Measurements from ENCODE around the gene FHL3. TPM values are rescaled to one million over a fixed set of nuclear protein-coding genes. Genes with fewer than 3 reads are reported as not detected.

The FHL3 gene
- total and polyA plus RNA-seq, 8 donors: 14.8 to 34.4 (median 17.8) TPM

GRCh38 chr1:38028671-38029070 lies 23.4 kb upstream of the FHL3 start:
- H3K4me3 ChIP-seq: no peak overlapping the region
- intact Hi-C loops (cut with DNase I): no loop called here
- peak in 1 of 4 donors; percentile 21 for DNase-seq
- H3K4me1 ChIP-seq: peaks cover 15 to 35% of the 10 kb centered on the region in 2 donors
- no peaks in the 10 kb centered on the region for H3K9me3 ChIP-seq
- H3K27me3 ChIP-seq: peaks cover 0 to 21% of the 10 kb centered on the region in 2 donors
- TF ChIP-seq CTCF (IDR thresholded peaks at IDR 0.05): no peak
- H3K27ac ChIP-seq: no peak overlapping the region
- no peak for ATAC-seq
- H3K36me3 ChIP-seq: peaks cover 0 to 22% of the 10 kb centered on the region in 2 donors

GRCh38 chr1:38028105-38028591 lies 22.8 kb upstream of the FHL3 start:
- TF ChIP-seq CTCF (IDR thresholded peaks at IDR 0.05): no peak
- Histone ChIP-seq H3K9me3 (no peaks in the 10 kb centered on the region), H3K4me3 (no peak overlapping the region), H3K27ac (no peak overlapping the region), H3K27me3 (peaks cover 0 to 21% of the 10 kb centered on the region in 2 donors), H3K4me1 (peaks cover 15 to 35% of the 10 kb centered on the region in 2 donors), H3K36me3 (peaks cover 0 to 27% of the 10 kb centered on the region in 2 donors)
- DNase-seq: peak in 1 of 4 donors; percentile 10
- intact Hi-C loops (cut with DNase I): no loop called here
- no peak for ATAC-seq

GRCh38 chr1:38027201-38028104 lies 22.1 kb upstream of the FHL3 start:
- no peak overlapping the region for H3K4me3 ChIP-seq
- peaks cover 0 to 34% of the 10 kb centered on the region in 2 donors for H3K36me3 ChIP-seq
- TF ChIP-seq CTCF (IDR thresholded peaks at IDR 0.05): no peak
- DNase-seq: peak in 1 of 4 donors; percentile 35
- no peak overlapping the region for H3K27ac ChIP-seq
- ATAC-seq: peak; percentile 67
- intact Hi-C loops (cut with DNase I): no loop called here
- no peaks in the 10 kb centered on the region for H3K9me3 ChIP-seq
- H3K27me3 ChIP-seq: peaks cover 0 to 21% of the 10 kb centered on the region in 2 donors
- H3K4me1 ChIP-seq: peaks cover 15 to 35% of the 10 kb centered on the region in 2 donors

GRCh38 chr1:38026592-38027200 lies 21.4 kb upstream of the FHL3 start:
- ATAC-seq (peak; percentile 92), DNase-seq (peak in 2 of 4 donors; percentile 60 to 82)
- TF ChIP-seq CTCF (IDR thresholded peaks at IDR 0.05): peak; percentile 55 to 57
- H3K4me1 ChIP-seq: peaks cover 15 to 35% of the 10 kb centered on the region in 2 donors
- peaks cover 0 to 41% of the 10 kb centered on the region in 2 donors for H3K36me3 ChIP-seq
- H3K9me3 ChIP-seq: no peaks in the 10 kb centered on the region
- H3K27me3 ChIP-seq: peaks cover 0 to 19% of the 10 kb centered on the region in 2 donors
- no peak overlapping the region for H3K4me3 ChIP-seq
- intact Hi-C loops (cut with DNase I): no loop called here
- H3K27ac ChIP-seq: no peak overlapping the region

- H3K4me1 ChIP-seq: peaks cover 15 to 30% of the 10 kb centered on the region in 2 donors
- peaks cover 0 to 9% of the 10 kb centered on the region in 2 donors for H3K27me3 ChIP-seq
- H3K27ac ChIP-seq: no peak overlapping the region
- intact Hi-C loops (cut with DNase I): no loop called here
- no peak for DNase-seq
- peaks cover 0 to 52% of the 10 kb centered on the region in 2 donors for H3K36me3 ChIP-seq
- H3K9me3 ChIP-seq: no peaks in the 10 kb centered on the region
- no peak overlapping the region for H3K4me3 ChIP-seq
- no peak for ATAC-seq
- no peak for TF ChIP-seq CTCF (IDR thresholded peaks at IDR 0.05)
Measured at GRCh38 chr1:38025664-38026063, 20.4 kb upstream of the FHL3 start.

Data from left lung (tissue), 10 donors.